ENCODE data around the gene MORN2.

MORN2 gene

GRCh38 chr2:38925982-38926381 lies 50.2 kb downstream of the MORN2 start:
- Histone ChIP-seq H3K4me3 (ENCODE audit: low read depth, low read length) (no peak overlapping the region), H3K9me3 (ENCODE audit: control insufficient read depth, insufficient read depth, low read depth, low read length) (no peaks in the 10 kb centered on the region), H3K27ac (ENCODE audit: extremely low read depth, low read depth, low read length) (no peak overlapping the region), H3K4me1 (ENCODE audit: control insufficient read depth, insufficient read depth, low read length) (no peaks in the 10 kb centered on the region), H3K36me3 (ENCODE audit: control insufficient read depth in 2 of 2, insufficient read depth in 1 of 2, low read length in 2 of 2) (no peaks in the 10 kb centered on the region)
- TF ChIP-seq ZSCAN16 (tag by site-specific recombination; IDR thresholded peaks at IDR 0.05) (no peak), KLF9 (tag by site-specific recombination; IDR thresholded peaks at IDR 0.05; ENCODE audit: low read depth) (no peak), SP7 (tag by site-specific recombination; IDR thresholded peaks at IDR 0.05) (no peak), ZNF426 (tag by site-specific recombination; IDR thresholded peaks at IDR 0.05) (no peak), PRDM1 (tag by site-specific recombination; IDR thresholded peaks at IDR 0.05) (no peak), ZBTB20 (tag by site-specific recombination; IDR thresholded peaks at IDR 0.05) (no peak), ZFHX2 (tag by site-specific recombination; conservative IDR thresholded peaks at IDR 0.05) (no peak), ZNF16 (tag by site-specific recombination; IDR thresholded peaks at IDR 0.05; ENCODE audit: low read depth) (no peak), ZNF19 (tag by site-specific recombination; IDR thresholded peaks at IDR 0.05; ENCODE audit: low read depth) (no peak), EGR2 (tag by site-specific recombination; IDR thresholded peaks at IDR 0.05; ENCODE audit: low read depth) (no peak), ZNF561 (tag by site-specific recombination; IDR thresholded peaks at IDR 0.05; ENCODE audit: borderline replicate concordance) (no peak)
- TF ChIP-seq, protein P1, sequence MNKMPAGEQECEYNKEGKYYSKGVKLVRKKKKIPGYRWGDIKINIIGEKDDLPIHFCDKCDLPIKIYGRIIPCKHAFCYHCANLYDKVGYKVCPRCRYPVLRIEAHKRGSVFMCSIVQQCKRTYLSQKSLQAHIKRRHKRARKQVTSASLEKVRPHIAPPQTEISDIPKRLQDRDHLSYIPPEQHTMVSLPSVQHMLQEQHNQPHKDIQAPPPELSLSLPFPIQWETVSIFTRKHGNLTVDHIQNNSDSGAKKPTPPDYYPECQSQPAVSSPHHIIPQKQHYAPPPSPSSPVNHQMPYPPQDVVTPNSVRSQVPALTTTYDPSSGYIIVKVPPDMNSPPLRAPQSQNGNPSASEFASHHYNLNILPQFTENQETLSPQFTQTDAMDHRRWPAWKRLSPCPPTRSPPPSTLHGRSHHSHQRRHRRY (tag by site-specific recombination; IDR thresholded peaks at IDR 0.05), result no peak
- CTCF ChIA-PET, result no interaction called here
- POLR2A ChIA-PET, result no interaction called here

- Histone ChIP-seq H3K9me3 (ENCODE audit: control insufficient read depth, insufficient read depth, low read depth, low read length) (no peaks in the 10 kb centered on the region), H3K27ac (ENCODE audit: extremely low read depth, low read depth, low read length) (no peak overlapping the region), H3K4me1 (ENCODE audit: control insufficient read depth, insufficient read depth, low read length) (no peaks in the 10 kb centered on the region), H3K4me3 (ENCODE audit: low read depth, low read length) (no peak overlapping the region), H3K36me3 (ENCODE audit: control insufficient read depth in 2 of 2, insufficient read depth in 1 of 2, low read length in 2 of 2) (no peaks in the 10 kb centered on the region)
- ChIA-PET CTCF (no interaction called here), POLR2A (no interaction called here)
- no peak for TF ChIP-seq ZFP3 (tag by site-specific recombination; IDR thresholded peaks at IDR 0.05; ENCODE audit: low read depth)
- no peak for TF ChIP-seq ZNF664 (tag by site-specific recombination; IDR thresholded peaks at IDR 0.05)
- no peak for TF ChIP-seq ZNF518A (tag by site-specific recombination; conservative IDR thresholded peaks at IDR 0.05; ENCODE audit: low read depth)
- TF ChIP-seq ZNF10 (tag by site-specific recombination; IDR thresholded peaks at IDR 0.05), result no peak
- TF ChIP-seq, protein P2, sequence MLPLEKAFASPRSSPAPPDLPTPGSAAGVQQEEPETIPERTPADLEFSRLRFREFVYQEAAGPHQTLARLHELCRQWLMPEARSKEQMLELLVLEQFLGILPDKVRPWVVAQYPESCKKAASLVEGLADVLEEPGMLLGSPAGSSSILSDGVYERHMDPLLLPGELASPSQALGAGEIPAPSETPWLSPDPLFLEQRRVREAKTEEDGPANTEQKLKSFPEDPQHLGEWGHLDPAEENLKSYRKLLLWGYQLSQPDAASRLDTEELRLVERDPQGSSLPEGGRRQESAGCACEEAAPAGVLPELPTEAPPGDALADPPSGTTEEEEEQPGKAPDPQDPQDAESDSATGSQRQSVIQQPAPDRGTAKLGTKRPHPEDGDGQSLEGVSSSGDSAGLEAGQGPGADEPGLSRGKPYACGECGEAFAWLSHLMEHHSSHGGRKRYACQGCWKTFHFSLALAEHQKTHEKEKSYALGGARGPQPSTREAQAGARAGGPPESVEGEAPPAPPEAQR (tag by site-specific recombination; IDR thresholded peaks at IDR 0.05), result no peak
- TF ChIP-seq ZNF140 (tag by site-specific recombination; IDR thresholded peaks at IDR 0.05), result no peak
- TF ChIP-seq SALL2 (tag by site-specific recombination; IDR thresholded peaks at IDR 0.05; ENCODE audit: borderline replicate concordance), result no peak
- TF ChIP-seq ZNF248 (tag by site-specific recombination; IDR thresholded peaks at IDR 0.05), result no peak
- no peak for TF ChIP-seq INSM2 (tag by site-specific recombination; IDR thresholded peaks at IDR 0.05)
- no peak for TF ChIP-seq ZNF658 (tag by site-specific recombination; IDR thresholded peaks at IDR 0.05)
- no peak for TF ChIP-seq ZNF23 (tag by site-specific recombination; IDR thresholded peaks at IDR 0.05; ENCODE audit: borderline replicate concordance)
- no peak for TF ChIP-seq ZNF155 (tag by site-specific recombination; IDR thresholded peaks at IDR 0.05)
- TF ChIP-seq ZNF571 (tag by site-specific recombination; IDR thresholded peaks at IDR 0.05), result no peak
Observed at GRCh38 chr2:38930600-38930999, 54.8 kb downstream of the MORN2 start.

All from HEK293 (cell line).